AG04449 (cell line): Measurements from ENCODE around the gene UBAC1.

Experiments
- CTCF ChIA-PET: fragments of 350-600 bp; formaldehyde crosslinking; extraction: SDS; loops from one replicate; lab custom pipeline; 2021; ENCODE audit warnings: antibody characterized with exemption; lab: Yijun Ruan, JAX
- POLR2A ChIA-PET: fragments of 400-600, 350-600 bp; formaldehyde crosslinking; extraction: SDS; loops from one replicate; lab custom pipeline; 2020; ENCODE audit warnings: antibody characterized with exemption, inconsistent platforms; lab: Yijun Ruan, JAX
- DNase-seq: peaks from one replicate; pipeline ENCODE4 v3.0.0-alpha.2; 2010; ENCODE audit warnings: low read depth, low spot score
- H3K4me3 ChIP-seq: 2 replicates; pipeline ENCODE4 v1.5.1; 2011; ENCODE audit warnings: low read depth, mild to moderate bottlenecking, control low read depth, low read length
- CTCF ChIP-seq: IDR thresholded peaks from one replicate; pipeline ENCODE4 v1.5.1; 2011; ENCODE audit warnings: mild to moderate bottlenecking, moderate library complexity, low read length, control low read depth, inconsistent platforms; ENCODE audit not compliant: insufficient read depth; ENCODE audit errors: missing control alignments

Gene UBAC1

GRCh38 chr9:135905380-135906258, 55.6 kb downstream of the UBAC1 start:
- H3K4me3 ChIP-seq = peak overlapping the region; percentile 60
- ChIA-PET CTCF (interaction anchor here (0.6 to 1.5 kb wide), 2 partner anchors 16 to 55 kb away, joined by 3 read pairs; partner anchors contain the start of gene UBAC1), POLR2A (no interaction called here)
- TF ChIP-seq CTCF = no peak
- no peak for DNase-seq

- POLR2A ChIA-PET = no interaction called here
These were observed 57.2 kb downstream of the UBAC1 start for GRCh38 chr9:135903786-135904520.

GRCh38 chr9:135903358-135903656, 57.9 kb downstream of the UBAC1 start:
- no peak for TF ChIP-seq CTCF
- CTCF ChIA-PET = no interaction called here
- DNase-seq = no peak
- H3K4me3 ChIP-seq = no peak overlapping the region
- POLR2A ChIA-PET = no interaction called here

More at GRCh38 chr9:135903786-135904520, 57.2 kb downstream of the UBAC1 start:
- TF ChIP-seq CTCF = no peak
- no peak for DNase-seq
- CTCF ChIA-PET = no interaction called here
- H3K4me3 ChIP-seq = no peak overlapping the region

GRCh38 chr9:135902655-135903357, 58.4 kb downstream of the UBAC1 start:
- CTCF ChIA-PET = no interaction called here
- no peak overlapping the region for H3K4me3 ChIP-seq
- no peak for TF ChIP-seq CTCF
- DNase-seq = no peak
- POLR2A ChIA-PET = no interaction called here

GRCh38 chr9:135901826-135902225, 59.3 kb downstream of the UBAC1 start:
- DNase-seq = no peak
- no peak for TF ChIP-seq CTCF
- ChIA-PET POLR2A (no interaction called here), CTCF (no interaction called here)
- no peak overlapping the region for H3K4me3 ChIP-seq
